Left lobe of liver (tissue), 2 donors: ENCODE data around the gene RXRB. TPM values are rescaled to one million over a fixed set of nuclear protein-coding genes. Genes with fewer than 3 reads are reported as not detected.
A peak's percentile ranks its signal among the peaks of the same experiment; 100 is the strongest.

Experiments
- ATAC-seq: fragments of 200-7000 bp; cut with Tn5 transposase; one replicate; pipeline ENCODE4 v1.9.1; 2020; ENCODE audit warnings: mild to moderate bottlenecking, moderate library complexity
- DNase-seq: peaks from one replicate; pipeline ENCODE4 v3.0.0-alpha.2; 2020; ENCODE audit warnings: low spot score
- total RNA-seq: library from RNA; stranded (reverse); gene quantifications from one replicate; pipeline ENCODE4 v1.2.1, GENCODE V29; 2021
- donor health status: DM: no; HTN: no; CAD: no; lungs with moderate emphysema.
- donor health status: DM: no; HTN: yes; CAD: no.

The RXRB gene
- total RNA-seq, 1 donor from 2014 or later = 23.3 TPM

DNA sequence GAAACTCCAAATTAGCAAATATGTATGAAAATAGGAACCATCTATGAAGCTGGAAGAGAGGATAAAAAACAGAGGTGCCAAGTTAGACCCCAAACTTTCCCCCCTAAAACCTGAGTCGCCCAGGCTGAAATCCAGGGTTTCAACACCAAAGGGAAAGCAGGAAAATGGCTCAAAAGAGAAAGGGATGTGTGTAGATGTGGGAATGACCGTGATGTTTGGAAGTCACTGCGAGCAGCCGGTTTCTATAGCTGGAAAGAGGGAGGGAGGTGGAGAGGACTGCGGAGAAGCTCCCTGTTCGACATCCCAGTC is 12.3 kb upstream of the RXRB start:
- no peak for DNase-seq
- ATAC-seq = no peak

- ATAC-seq = no peak
- no peak for DNase-seq
Measured at GRCh38 chr6:33211666-33212422, 11.4 kb upstream of the RXRB start.

GRCh38 chr6:33211136-33211535 is 10.7 kb upstream of the RXRB start:
- no peak for DNase-seq
- no peak for ATAC-seq

- no peak for DNase-seq
- ATAC-seq = no peak
Measured at GRCh38 chr6:33209856-33210255, 9.4 kb upstream of the RXRB start.

- DNase-seq (peak; percentile 85), ATAC-seq (peak; percentile 73)
Measured at GRCh38 chr6:33208091-33208967, 7.9 kb upstream of the RXRB start, which contains the start of gene RING1. Gene RING1 (plus strand): TSS chr6:33208500. CDS start chr6:33208823, 323 bp downstream.

DNA sequence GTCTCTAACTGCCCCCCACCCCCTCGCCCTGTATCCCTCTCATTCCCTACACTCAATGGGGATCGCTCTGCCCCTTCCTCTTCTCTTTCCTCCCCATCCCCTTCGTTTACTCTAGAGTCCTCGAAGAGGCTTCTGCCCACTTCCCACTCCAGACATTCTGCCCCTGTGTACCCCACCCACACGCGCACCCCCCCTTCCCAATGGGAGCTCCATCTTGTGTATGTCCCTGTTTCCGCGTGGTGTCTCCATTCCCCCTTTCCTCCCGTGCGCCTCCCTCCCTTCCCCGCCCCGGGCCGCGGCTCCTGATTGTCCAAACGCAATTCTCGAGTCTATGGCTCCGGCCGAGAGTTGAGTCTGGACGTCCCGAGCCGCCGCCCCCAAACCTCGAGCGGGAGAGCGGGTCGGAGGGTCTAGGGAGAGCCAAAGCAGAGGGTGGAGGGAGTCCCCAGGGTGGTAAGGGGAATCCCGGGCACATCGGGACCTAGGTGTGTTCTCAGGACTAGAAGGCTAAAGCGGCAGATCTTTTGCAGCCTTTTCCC is 7.2 kb upstream of the RXRB start:
- no peak for DNase-seq
- peak; percentile 6 for ATAC-seq

DNA sequence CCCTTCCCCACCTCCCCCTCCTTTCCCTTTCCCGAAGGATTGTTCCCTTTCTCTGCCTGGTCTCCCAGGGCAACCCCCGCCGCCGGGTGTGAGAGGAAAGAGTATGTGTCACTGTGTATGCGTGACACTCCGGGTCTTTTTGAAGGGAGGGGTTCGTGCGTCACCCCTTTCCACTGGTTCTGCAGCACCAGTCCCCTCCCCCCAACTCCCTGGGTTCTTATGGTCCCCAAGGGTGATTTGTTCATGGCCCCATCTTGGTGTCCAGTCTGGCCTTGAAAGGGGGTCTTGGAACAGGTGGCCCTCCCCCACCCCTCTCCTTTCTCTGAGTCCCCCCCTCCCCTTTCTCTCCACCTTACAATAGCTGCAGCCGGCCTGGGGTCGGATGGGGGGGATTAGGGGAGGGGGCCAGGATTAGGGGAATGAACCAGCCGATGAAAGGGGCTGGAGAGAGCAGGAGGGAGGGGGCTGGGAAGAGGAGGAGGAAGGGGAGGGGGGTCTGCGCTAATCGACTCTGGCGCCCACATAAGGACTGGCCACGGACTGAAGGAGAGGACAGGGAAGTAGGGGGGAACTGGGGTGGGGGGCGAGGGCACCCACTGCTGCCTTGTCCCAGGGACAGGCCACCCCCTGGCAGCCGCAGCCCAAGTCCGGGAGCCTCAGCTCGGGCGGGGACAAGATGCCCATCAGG is 6.5 kb upstream of the RXRB start:
- no peak for DNase-seq
- no peak for ATAC-seq

GRCh38 chr6:33206027-33206863 is 5.8 kb upstream of the RXRB start:
- DNase-seq (no peak), ATAC-seq (no peak)

DNA sequence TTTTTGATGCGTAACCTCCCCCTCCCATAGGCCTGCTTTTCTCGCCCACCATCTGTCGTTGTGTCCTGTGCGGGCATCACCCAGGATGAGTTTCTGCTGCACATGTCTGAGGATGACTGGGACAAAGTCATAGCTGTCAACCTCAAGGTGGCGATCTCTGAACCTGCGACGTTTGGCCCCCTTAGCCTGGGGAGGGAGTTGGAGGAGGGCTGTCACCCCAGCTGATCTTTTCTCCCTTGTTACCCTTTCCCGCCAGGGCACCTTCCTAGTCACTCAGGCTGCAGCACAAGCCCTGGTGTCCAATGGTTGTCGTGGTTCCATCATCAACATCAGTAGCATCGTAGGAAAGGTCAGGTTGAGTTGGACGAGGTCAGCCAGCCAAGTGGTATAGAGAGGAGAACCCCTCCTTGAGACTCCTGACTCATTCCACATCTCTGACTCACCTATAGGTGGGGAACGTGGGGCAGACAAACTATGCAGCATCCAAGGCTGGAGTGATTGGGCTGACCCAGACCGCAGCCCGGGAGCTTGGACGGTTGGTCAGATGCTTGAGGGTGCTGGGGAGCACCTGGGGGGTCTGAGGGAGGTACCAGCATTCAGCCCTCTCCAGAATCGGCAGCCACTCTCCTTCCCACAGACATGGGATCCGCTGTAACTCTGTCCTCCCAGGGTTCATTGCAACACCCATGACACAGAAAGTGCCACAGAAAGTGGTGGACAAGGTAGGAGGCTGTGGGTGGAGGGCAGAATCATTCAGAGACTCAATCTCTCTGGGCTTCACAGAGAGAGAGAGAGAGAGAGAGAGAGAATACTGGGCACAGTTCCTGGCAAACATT is 4.9 kb upstream of the RXRB start:
- ATAC-seq (no peak), DNase-seq (no peak)

DNA sequence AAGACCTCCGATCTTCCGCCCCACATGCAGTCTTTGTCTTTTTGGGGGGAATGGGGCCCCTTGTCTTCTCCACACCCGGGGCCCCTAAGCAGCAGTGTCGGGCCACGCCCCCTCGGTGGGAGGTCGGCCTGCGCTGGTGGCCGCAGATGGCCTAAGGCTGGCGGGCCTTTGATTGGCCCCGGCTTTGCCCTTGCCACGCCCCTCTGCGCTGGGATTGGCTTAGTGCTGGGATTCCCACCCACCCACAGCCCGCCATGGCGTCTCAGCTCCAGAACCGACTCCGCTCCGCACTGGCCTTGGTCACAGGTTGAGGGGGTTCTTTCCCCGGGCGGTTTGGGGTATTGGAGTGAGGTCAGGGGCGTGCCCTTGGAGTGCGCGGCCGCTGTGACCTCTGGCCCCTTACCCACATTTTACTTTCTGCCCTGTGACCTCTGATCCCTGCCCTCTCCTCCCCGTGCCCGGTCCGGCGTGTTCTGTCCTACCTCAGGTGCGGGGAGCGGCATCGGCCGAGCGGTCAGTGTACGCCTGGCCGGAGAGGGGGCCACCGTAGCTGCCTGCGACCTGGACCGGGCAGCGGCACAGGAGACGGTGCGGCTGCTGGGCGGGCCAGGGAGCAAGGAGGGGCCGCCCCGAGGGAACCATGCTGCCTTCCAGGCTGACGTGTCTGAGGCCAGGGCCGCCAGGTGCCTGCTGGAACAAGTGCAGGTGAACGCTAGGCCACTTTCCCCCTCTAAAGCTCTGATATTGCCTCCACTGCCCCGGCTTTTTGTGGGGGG is 4.1 kb upstream of the RXRB start, which contains the start of gene HSD17B8:
HSD17B8 (plus strand) TSS at position 241 of the 776 bp plus-strand sequence; CDS start at position 255, 14 bp downstream.
- ATAC-seq = peak; percentile 69
- peak; percentile 95 for DNase-seq

GRCh38 chr6:33204165-33204414 is 3.6 kb upstream of the RXRB start:
- DNase-seq (no peak), ATAC-seq (no peak)

DNA sequence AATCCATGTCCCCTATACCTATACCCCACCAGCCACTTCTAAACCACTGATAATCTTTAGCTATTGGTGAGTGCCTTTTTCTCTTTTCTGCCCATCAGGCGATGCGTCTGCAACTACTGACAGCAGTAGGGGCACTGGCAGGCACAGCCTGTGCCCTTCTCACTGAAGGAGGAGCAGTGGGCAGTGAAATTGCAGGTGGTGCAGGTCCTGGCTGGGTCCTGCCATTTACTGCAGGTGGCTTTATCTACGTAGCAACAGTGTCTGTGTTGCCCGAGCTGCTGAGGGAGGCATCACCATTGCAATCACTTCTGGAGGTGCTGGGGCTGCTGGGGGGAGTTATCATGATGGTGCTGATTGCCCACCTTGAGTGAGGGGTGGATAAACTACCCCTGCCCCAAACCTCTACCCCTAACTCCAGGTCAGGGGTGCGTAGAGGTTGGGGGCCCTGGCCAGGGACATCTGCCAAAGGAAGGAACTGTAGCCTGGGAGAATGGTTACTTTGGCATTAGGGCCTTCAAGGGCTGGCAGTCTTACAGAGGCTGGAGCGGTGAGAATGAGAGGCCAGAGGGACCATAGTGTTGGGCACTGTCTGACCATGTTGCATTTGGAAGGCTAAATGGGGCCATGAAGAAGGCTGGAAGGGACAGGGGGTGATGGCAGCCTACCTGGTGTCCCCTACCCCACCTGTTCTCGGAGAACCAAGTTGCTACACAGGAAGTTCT is 3.1 kb upstream of the RXRB start:
- no peak for DNase-seq
- ATAC-seq = no peak

DNA sequence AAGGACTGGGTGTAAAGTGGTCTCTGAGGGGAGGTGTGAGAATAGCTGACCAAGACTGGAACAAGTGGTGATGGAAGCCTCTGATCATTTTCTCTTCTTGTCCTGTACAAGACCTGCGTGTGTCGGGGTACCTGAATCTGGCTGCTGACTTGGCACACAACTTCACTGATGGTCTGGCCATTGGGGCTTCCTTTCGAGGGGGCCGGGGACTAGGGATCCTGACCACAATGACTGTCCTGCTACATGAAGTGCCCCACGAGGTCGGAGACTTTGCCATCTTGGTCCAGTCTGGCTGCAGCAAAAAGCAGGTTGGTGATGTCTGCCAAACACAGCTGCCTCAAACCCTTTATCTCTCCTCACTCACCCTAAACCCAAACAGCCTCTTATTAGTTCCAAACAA is 2.3 kb upstream of the RXRB start:
- DNase-seq (no peak), ATAC-seq (no peak)

DNA sequence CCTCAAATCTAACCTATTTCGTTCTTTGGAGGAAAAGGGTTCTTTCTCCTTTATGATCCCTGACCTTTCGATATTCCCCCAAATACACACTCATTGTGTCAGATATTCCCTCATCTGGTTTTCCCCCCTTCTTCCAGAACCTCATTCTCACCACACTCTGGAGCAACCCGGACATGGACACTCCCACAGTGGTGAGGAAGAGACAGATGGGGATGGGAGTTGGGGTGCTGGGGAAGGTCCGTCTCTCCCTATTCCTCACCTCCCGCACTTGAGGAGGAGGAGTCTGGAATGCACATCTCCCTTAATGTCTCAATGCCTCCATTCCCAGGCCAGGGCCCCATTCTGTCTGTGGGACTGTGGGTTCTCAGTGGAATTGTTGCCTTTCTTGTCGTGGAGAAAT is 1.5 kb upstream of the RXRB start:
- ATAC-seq = no peak
- no peak for DNase-seq

DNA sequence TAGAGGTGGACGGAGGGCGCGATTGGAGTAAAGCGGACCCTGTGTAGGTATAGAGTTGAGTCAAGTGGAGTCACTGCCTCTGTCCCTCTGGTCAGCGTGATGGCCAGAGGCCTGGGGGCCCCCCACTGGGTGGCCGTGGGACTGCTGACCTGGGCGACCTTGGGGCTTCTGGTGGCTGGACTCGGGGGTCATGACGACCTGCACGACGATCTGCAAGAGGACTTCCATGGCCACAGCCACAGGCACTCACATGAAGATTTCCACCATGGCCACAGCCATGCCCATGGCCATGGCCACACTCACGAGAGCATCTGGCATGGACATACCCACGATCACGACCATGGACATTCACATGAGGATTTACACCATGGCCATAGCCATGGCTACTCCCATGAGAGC is 681 bp upstream of the RXRB start:
- no peak for ATAC-seq
- no peak for DNase-seq

DNA sequence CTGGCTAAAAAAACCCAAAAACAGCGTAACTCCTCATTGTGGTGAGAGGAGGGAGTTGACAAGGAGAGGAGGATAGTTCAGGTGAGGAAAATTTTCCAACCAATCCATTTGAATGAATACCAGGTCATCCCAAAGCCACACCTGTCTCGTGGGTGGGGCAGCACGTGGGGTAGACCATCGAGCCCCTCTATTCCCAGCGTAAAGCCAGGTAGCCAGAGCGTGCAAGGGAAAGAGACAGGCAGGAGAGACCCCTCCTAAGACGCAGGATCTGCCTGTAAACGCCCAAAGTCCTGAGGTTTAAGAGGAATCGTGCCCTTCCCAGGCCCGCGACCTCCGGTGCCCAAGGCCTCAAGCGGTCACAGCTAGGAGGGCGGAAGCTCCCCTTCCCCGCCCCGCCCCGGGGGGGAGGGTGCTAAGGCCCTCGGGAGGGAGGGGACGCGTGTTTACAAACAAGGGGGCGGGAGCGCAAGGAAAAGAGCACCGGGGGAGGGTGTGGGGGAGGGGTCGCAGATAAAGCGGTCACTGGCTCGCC is 712 bp downstream of the RXRB start:
- no peak for DNase-seq
- peak; percentile 64 for ATAC-seq

GRCh38 chr6:33198853-33199436 is 1.5 kb downstream of the RXRB start:
- ATAC-seq = no peak
- no peak for DNase-seq
